ENCODE results near the gene PHF12.

PHF12 gene

DNA sequence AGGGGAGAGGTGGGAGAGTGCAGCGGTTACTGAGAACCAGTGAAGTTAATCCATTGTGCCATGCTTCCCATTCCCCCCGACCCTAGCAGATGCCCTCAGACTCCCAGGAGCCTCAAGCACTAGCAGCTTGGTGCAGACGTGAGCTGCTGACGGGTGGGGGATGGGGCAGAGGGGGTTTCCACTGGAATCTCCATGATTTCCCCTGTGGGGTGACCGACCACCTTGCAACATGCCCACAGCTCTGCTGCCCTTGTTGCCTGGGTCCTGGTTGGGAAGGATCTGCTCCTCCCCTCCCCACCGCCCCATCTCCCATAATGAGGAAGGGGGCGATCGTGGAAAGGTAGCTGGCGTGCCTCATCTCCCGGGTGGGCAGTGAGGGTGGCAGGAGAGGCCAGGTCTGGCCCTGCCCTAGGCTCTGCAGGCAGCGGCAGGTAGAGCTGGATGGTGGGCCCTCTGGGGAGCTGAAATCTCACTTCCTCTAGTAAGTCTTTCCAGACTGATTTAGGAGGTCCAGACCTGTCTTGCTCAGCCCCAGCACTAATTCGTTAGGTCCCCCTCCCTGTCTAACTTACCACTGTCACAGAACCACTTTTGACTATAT is 63.3 kb downstream of the PHF12 start:
- Histone ChIP-seq H3K4me2 (peak overlapping the region in 9 of 11 experiments; percentile 12 to 98 (median 92); a peak in 16 of 22 replicates), H3K27me3 (no peaks in the 10 kb centered on the region), H3K9ac (0 out of 22 replicates have a peak overlapping the region, but pooled peaks of 3 of the 11 experiments have one; percentile 8 to 22 (median 9)), H3K4me3 (no peak overlapping the region), H3K27ac (no peak overlapping the region), H3K4me1 (peaks cover 51 to 97% (median 82%) of the 10 kb centered on the region in 10 experiments), H3K36me3 (peaks cover 12 to 55% (median 38%) of the 10 kb centered on the region in 11 experiments), H3K9me3 (replicated peaks in 1 of 11) (no peaks in the 10 kb centered on the region; a peak in 1 of 22 replicates), H4K20me1 (peaks cover 0 to 77% (median 26%) of the 10 kb centered on the region in 11 experiments; a peak in 12 of 22 replicates)
- TF ChIP-seq Cebpa-rat (IDR thresholded peaks at IDR 0.05): no peak

DNA sequence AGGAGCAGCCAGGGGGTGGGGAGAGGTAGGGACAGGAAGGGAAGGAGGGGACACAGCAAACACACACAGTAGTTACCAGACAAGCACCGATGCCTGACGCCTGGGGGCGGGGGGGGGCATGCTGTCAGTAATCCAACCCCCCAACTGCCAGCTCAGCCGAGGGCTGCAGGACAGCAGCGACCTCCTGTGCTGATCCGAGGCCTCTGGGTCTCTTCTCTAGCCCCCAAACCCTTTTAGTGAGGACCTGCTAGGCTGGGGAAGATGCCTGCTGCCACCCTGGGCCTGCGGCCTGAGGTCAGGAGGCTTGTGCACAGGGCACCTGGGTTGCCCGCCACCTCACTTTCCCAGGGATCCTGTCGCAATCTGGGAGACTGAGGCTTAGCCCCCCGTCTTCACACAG is 65.4 kb downstream of the PHF12 start:
- no peaks in the 10 kb centered on the region; a peak in 1 of 22 replicates for H3K9me3 ChIP-seq (replicated peaks in 1 of 11)
- no peak overlapping the region for H3K4me3 ChIP-seq
- H3K9ac ChIP-seq: peak overlapping the region in 5 of 11 experiments; percentile 13 to 30 (median 24); a peak in 6 of 22 replicates
- H4K20me1 ChIP-seq: peaks cover 0 to 77% (median 26%) of the 10 kb centered on the region in 11 experiments; a peak in 12 of 22 replicates
- no peak for TF ChIP-seq Cebpa-rat (IDR thresholded peaks at IDR 0.05)
- H3K27me3 ChIP-seq: no peaks in the 10 kb centered on the region
- H3K27ac ChIP-seq: no peak overlapping the region
- H3K4me1 ChIP-seq: peaks cover 31 to 82% (median 62%) of the 10 kb centered on the region in 10 experiments
- peaks cover 32 to 73% (median 56%) of the 10 kb centered on the region in 11 experiments for H3K36me3 ChIP-seq
- peak overlapping the region in 8 of 11 experiments; percentile 12 to 37 (median 22); a peak in 9 of 22 replicates for H3K4me2 ChIP-seq

DNA sequence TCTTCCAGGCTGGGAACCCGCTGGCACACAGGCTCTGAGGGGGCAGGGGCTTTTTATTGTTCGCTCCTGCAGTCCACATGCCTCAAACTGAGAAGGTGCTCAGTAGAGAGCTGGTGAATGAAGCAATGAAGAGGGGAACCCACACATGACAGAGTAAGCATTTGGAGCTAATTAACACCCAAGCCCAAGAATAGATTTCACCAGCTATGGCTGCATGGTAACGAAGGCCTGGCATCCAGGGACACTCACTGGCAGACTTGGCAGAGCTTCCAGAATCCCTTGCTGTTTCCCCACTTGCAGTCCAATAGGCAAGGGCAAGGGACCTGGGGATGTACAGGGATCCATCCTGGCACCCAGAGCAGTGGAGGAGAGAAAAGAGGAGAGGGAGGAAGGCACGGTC is 66.0 kb downstream of the PHF12 start:
- no peaks in the 10 kb centered on the region for H3K27me3 ChIP-seq
- H3K4me1 ChIP-seq: peaks cover 25 to 76% (median 56%) of the 10 kb centered on the region in 10 experiments
- TF ChIP-seq Cebpa-rat (IDR thresholded peaks at IDR 0.05): no peak
- H3K9me3 ChIP-seq (replicated peaks in 1 of 11): no peaks in the 10 kb centered on the region
- peaks cover 38 to 76% (median 59%) of the 10 kb centered on the region in 11 experiments for H3K36me3 ChIP-seq
- peaks cover 0 to 82% (median 26%) of the 10 kb centered on the region in 11 experiments; a peak in 12 of 22 replicates for H4K20me1 ChIP-seq
- H3K9ac ChIP-seq: peak overlapping the region in 3 of 11 experiments; percentile 13 to 28 (median 24); a peak in 2 of 22 replicates
- no peak overlapping the region for H3K27ac ChIP-seq
- H3K4me3 ChIP-seq: no peak overlapping the region
- peak overlapping the region in 7 of 11 experiments; percentile 5 to 37 (median 31); a peak in 8 of 22 replicates for H3K4me2 ChIP-seq

DNA sequence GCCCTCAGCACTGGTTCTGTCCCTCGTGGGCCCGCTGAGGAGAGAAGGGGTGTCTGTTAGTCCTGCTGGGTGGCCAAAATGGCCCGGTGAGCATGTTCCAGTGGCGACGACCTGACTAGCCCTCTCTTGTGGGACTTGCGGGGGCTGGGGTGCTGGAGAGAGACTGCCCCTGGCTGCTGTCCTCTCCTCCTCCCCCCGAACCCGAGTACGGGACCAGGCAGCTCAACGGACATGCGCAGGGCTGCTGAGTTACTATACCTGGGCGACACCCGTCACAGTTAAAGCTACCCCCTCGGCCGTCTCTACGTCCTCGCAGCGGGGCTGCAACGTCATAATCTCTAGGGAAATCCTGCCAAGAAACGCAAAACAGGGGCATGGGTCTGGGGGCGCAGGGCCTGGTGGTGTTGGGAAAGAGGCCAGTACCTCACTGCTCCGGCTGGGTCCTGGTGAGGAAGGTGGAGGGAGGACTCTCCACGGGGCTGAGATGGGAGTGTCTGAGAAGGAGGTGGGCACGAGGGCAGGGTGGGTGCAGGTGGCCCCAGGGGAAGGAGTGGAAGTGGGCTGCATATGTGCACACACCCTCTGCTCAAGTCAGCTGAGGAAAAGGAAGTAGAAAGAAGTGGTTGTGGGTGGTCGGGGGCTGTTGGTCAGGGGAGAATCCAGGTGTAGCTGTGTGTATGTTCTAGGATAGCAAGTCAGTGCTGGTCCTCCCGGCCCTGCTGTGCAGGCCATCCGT is 67.2 kb downstream of the PHF12 start:
- Histone ChIP-seq H3K4me3 (no peak overlapping the region), H3K36me3 (peaks cover 50 to 88% (median 71%) of the 10 kb centered on the region in 11 experiments), H3K4me1 (peaks cover 13 to 64% (median 44%) of the 10 kb centered on the region in 10 experiments), H4K20me1 (peaks cover 0 to 87% (median 23%) of the 10 kb centered on the region in 11 experiments; a peak in 12 of 22 replicates), H3K27ac (no peak overlapping the region), H3K27me3 (no peaks in the 10 kb centered on the region), H3K9me3 (replicated peaks in 1 of 11) (no peaks in the 10 kb centered on the region), H3K4me2 (peak overlapping the region in 7 of 11 experiments; percentile 5 to 36 (median 23); a peak in 5 of 22 replicates), H3K9ac (peak overlapping the region in 3 of 11 experiments; percentile 30 to 37 (median 36); a peak in 5 of 22 replicates)
- TF ChIP-seq Cebpa-rat (IDR thresholded peaks at IDR 0.05): no peak

DNA sequence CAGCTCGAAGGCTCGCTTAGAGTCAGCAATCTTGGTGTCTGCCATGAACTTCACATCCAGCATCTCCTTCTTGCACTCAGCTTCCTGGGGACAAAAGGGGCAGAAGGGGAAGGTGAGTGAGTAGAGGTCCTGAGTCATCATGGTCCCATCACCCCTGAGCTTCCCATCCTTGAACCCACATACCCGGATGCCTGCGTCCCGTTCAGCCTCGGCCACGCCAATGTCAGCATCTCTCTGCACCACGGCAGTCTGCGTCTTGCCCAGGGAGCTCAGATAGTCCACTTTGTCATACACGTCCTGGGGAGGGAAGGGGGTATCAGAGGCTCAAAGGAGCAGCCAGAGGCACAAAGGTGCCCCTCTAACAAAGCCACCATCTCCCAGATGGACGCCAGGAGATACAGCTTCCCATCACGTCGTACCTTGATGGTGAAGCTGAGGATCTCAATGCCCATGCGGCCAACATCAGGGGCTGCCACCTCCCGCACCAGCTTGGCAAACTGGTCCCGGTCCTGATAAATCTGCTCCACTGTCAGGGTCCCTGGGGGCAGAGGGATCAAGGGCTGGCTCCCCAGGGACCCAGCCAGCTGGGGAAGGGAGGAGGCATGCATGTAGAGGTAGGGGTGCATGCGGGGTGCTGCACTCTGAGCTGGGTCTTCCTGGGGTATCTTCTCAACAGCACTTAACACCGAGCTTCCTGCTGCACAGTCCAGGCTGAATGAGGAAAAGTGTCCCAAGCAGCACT is 69.0 kb downstream of the PHF12 start:
- Histone ChIP-seq H3K4me3 (no peak overlapping the region), H3K36me3 (peaks cover 60 to 97% (median 85%) of the 10 kb centered on the region in 11 experiments), H3K4me2 (no peak overlapping the region), H3K4me1 (peaks cover 0 to 46% (median 28%) of the 10 kb centered on the region in 10 experiments; a peak in 15 of 20 replicates), H3K9ac (peak overlapping the region in 1 of 11 experiments; percentile 10; a peak in 3 of 22 replicates), H3K27ac (no peak overlapping the region), H3K9me3 (replicated peaks in 1 of 11) (no peaks in the 10 kb centered on the region), H3K27me3 (no peaks in the 10 kb centered on the region), H4K20me1 (peaks cover 0 to 77% (median 17%) of the 10 kb centered on the region in 11 experiments; a peak in 11 of 22 replicates)
- TF ChIP-seq Cebpa-rat (IDR thresholded peaks at IDR 0.05): no peak

DNA sequence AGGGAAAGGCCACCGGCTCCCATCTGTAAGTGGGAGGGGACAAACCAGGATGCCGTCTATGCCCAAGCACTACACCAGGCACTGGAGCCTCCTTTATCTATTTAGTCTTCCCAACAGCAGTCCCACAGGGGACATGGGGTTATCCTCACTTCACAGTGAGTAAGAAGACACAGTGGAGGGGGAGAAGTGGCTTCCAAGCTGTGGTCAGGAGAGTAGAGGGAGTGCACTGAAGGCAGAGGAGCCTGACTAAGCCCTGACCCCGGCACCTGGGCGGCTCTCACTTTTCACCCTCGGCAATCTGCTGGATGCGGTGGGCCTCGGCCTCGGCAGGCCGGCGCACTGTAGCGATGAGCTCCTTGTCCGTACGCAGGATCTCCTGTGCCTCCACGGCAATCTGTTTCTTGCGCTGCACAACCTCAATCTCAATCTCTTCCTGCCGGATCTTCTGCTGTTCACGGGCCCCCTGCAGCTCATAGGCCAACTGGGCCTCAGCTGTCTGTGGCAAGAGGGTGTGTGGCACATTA is 69.7 kb downstream of the PHF12 start:
- Histone ChIP-seq H3K27me3 (no peaks in the 10 kb centered on the region), H3K36me3 (peaks cover 60 to 91% (median 82%) of the 10 kb centered on the region in 11 experiments), H3K9ac (no peak overlapping the region), H3K27ac (no peak overlapping the region), H4K20me1 (peaks cover 0 to 70% (median 16%) of the 10 kb centered on the region in 11 experiments; a peak in 11 of 22 replicates), H3K4me1 (peaks cover 0 to 39% (median 24%) of the 10 kb centered on the region in 10 experiments; a peak in 15 of 20 replicates), H3K9me3 (replicated peaks in 1 of 11) (no peaks in the 10 kb centered on the region), H3K4me2 (no peak overlapping the region), H3K4me3 (no peak overlapping the region)
- no peak for TF ChIP-seq Cebpa-rat (IDR thresholded peaks at IDR 0.05)

DNA sequence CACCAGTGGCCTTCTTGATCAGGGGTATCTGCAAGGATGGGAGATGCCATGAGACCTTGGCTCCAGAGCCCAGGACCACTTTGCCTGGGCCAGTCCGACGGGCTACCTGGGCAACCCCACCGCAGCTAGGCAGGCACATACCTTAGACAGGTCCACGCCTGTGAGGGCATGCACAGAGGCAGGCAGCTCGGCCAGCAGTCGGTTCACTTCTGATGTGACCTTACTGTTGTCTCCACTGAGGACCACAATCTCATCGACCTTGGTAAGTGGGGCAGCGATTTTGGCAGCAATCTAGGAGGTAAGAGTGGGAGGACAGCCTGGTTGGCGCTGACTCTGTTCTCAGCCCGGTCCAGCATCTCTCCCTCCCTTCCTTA is 70.8 kb downstream of the PHF12 start:
- H3K4me3 ChIP-seq: no peak overlapping the region

DNA sequence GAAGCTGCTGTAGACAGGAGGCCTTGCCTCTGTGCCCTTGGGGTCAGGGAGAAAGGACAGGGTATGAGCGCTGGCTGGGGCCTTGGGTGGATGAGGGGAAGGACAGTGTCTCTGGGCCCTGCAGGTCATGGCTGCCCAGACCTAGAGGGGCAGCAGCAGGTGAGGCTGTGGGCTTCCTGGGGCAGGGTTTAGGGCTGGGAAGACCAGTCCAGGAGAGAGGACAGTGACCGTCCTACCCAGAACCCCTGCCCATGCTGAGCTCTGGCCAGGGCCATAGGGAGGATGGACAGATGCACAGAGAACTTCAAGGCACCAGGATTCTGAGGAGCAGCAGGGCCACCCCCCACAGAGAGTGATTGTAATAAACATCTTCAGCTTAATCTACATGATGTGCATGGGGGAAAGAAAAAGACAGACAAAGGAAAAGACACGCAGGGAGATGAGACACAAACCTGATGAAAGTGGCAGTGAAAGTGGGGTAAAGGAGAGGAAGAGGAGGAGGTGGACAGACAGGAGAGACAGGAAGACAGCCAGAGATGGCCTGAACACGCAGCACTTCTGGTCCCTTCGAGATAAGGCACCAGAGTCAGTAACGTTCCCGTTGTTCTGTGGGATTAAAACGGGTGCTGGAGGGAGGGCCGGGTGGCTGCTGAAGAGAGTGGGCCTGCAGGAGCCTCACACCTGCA is 71.3 kb downstream of the PHF12 start:
- no peaks in the 10 kb centered on the region for H3K27me3 ChIP-seq
- no peak overlapping the region for H3K4me2 ChIP-seq
- TF ChIP-seq Cebpa-rat (IDR thresholded peaks at IDR 0.05): no peak
- no peak overlapping the region for H3K27ac ChIP-seq
- H4K20me1 ChIP-seq: peaks cover 0 to 54% (median 4%) of the 10 kb centered on the region in 11 experiments; a peak in 9 of 22 replicates
- H3K4me1 ChIP-seq: peaks cover 0 to 24% (median 10%) of the 10 kb centered on the region in 10 experiments; a peak in 15 of 20 replicates
- no peak overlapping the region for H3K4me3 ChIP-seq
- H3K9me3 ChIP-seq (replicated peaks in 1 of 11): no peaks in the 10 kb centered on the region
- H3K9ac ChIP-seq: no peak overlapping the region
- H3K36me3 ChIP-seq: peaks cover 60 to 76% (median 70%) of the 10 kb centered on the region in 11 experiments

More for the DNA sequence above, 70.8 kb downstream of the PHF12 start:
- Histone ChIP-seq H3K4me2 (no peak overlapping the region), H3K4me1 (peaks cover 0 to 29% (median 15%) of the 10 kb centered on the region in 10 experiments; a peak in 15 of 20 replicates), H3K9ac (no peak overlapping the region), H4K20me1 (peaks cover 0 to 59% (median 9%) of the 10 kb centered on the region in 11 experiments; a peak in 9 of 22 replicates), H3K27me3 (no peaks in the 10 kb centered on the region), H3K36me3 (peaks cover 60 to 81% (median 76%) of the 10 kb centered on the region in 11 experiments), H3K27ac (no peak overlapping the region), H3K9me3 (replicated peaks in 1 of 11) (no peaks in the 10 kb centered on the region)
- TF ChIP-seq Cebpa-rat (IDR thresholded peaks at IDR 0.05): no peak

Measured in BLaER1 treated with 17β-estradiol and CSF1 and Interleukin-3, amounts not matched to agents 10 nM and 100 nM (cell line).